ENCODE measurements around the gene PSENEN. TPM values are rescaled to one million over a fixed set of nuclear protein-coding genes. Genes with fewer than 3 reads are reported as not detected.
A peak's percentile ranks its signal among the peaks of the same experiment; 100 is the strongest.

The PSENEN gene
- total and polyA plus RNA-seq, 5 donors from 2014 or later = 21.1 to 99.6 (median 68.9) TPM

DNA sequence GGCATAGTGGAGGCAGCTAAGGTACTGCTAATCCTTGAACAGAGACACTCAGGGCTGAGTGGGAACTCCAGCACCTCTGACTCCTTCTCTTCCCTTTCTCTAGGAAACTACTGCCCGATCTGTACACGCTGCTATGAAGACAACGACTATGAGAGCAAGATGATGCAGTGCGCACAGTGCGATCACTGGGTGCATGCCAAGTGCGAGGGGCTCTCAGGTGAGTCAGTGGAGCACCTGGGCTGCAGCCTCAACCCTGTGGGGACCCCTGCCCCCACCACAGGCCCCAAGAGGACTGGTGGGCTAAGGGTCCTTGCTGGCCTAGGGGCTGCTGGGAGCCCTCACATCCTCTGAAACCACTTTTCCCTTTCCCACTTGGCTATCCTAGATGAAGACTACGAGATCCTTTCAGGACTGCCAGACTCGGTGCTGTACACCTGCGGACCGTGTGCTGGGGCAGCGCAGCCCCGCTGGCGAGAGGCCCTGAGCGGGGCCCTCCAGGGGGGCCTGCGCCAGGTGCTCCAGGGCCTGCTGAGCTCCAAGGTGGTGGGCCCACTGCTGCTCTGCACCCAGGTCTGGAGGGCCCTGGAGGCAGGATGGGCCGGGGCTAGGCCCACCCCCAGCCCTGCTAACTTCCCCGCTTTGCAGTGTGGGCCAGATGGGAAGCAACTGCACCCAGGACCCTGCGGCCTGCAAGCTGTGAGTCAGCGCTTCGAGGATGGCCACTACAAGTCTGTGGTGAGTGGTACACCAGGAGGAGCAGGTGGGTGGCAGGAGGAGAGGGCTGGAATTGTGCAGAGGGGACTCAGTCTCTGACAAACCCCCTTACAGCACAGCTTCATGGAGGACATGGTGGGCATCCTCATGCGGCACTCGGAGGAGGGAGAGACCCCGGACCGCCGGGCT lies 18.1 kb upstream of the PSENEN start:
- H3K27me3 Mint-ChIP-seq = no peaks in the 10 kb centered on the region
- H3K4me1 Mint-ChIP-seq = peaks cover 0 to 4% (median 1%) of the 10 kb centered on the region in 4 donors
- Histone ChIP-seq H3K27ac (ENCODE audit: insufficient read depth, low read length, poor library complexity, severe bottlenecking) (no peak overlapping the region), H3K9me3 (ENCODE audit: control insufficient read depth in 2 of 2, low read length in 2 of 2) (no peaks in the 10 kb centered on the region), H3K27me3 (ENCODE audit: control insufficient read depth, insufficient read depth, low read length) (no peaks in the 10 kb centered on the region), H3K36me3 (ENCODE audit: control insufficient read depth, insufficient read depth, low read length) (peaks cover 96% of the 10 kb centered on the region), H3K4me1 (ENCODE audit: control insufficient read depth, insufficient read depth, low read length, poor library complexity, severe bottlenecking) (no peaks in the 10 kb centered on the region), H3K4me3 (ENCODE audit: low read depth, low read length) (no peak overlapping the region)
- no peak overlapping the region for H3K27ac Mint-ChIP-seq
- DNase-seq (no peak), ATAC-seq (ENCODE audit: low read depth in 2 of 2) (no peak)
- peaks cover 46% of the 10 kb centered on the region for H3K36me3 Mint-ChIP-seq
- H3K4me3 Mint-ChIP-seq = no peak overlapping the region
- no peaks in the 10 kb centered on the region for H3K9me3 Mint-ChIP-seq

DNA sequence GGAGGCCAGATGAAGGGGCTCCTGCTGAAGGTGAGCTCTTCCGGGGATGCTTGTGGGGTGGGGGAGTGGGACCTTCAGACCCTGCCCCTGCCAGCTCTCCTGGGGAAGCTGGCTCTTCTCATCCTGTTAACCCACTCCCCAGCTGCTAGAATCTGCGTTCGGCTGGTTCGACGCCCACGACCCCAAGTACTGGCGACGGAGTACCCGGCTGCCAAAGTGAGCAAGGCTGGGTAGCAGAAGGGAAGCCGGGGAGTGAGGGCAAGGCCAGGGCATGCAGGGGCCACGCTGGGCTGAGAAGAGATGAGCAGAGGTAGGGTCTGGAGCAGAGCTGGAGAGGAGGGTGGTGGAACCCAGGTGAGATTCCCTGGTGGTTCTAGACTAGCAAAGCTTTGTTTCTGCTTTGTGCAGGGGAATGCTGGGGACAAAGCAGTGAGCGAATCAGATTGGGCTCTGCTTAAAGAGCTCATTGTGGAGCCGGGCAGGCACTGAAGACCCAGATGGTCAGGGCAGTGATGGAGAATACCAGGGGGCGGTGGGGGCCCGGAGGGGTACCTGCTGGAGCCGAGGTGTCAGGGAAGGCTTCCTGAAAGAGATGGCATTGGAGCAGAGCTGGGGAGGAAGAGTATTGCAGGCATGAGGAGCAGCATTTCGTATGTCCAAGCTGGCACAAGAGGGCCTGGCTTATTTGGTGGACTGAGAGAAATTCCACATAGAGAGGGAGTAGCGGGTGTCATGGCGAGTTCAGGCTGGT lies 17.3 kb upstream of the PSENEN start:
- H3K4me1 ChIP-seq (ENCODE audit: control insufficient read depth, insufficient read depth, low read length, poor library complexity, severe bottlenecking) = no peaks in the 10 kb centered on the region
- Mint-ChIP-seq H3K4me3 (peak overlapping the region in 1 of 4 donors; percentile 47), H3K27me3 (no peaks in the 10 kb centered on the region), H3K27ac (peak overlapping the region in 1 of 3 donors; percentile 76), H3K9me3 (no peaks in the 10 kb centered on the region), H3K36me3 (peaks cover 46% of the 10 kb centered on the region), H3K4me1 (peaks cover 0 to 4% (median 1%) of the 10 kb centered on the region in 4 donors)
- no peak overlapping the region for H3K27ac ChIP-seq (ENCODE audit: insufficient read depth, low read length, poor library complexity, severe bottlenecking)
- H3K4me3 ChIP-seq (ENCODE audit: low read depth, low read length) = no peak overlapping the region
- no peak for DNase-seq
- H3K36me3 ChIP-seq (ENCODE audit: control insufficient read depth, insufficient read depth, low read length) = peaks cover 87% of the 10 kb centered on the region
- H3K27me3 ChIP-seq (ENCODE audit: control insufficient read depth, insufficient read depth, low read length) = no peaks in the 10 kb centered on the region
- ATAC-seq (ENCODE audit: low read depth in 2 of 2) = no peak
- no peaks in the 10 kb centered on the region for H3K9me3 ChIP-seq (ENCODE audit: control insufficient read depth in 2 of 2, low read length in 2 of 2)

DNA sequence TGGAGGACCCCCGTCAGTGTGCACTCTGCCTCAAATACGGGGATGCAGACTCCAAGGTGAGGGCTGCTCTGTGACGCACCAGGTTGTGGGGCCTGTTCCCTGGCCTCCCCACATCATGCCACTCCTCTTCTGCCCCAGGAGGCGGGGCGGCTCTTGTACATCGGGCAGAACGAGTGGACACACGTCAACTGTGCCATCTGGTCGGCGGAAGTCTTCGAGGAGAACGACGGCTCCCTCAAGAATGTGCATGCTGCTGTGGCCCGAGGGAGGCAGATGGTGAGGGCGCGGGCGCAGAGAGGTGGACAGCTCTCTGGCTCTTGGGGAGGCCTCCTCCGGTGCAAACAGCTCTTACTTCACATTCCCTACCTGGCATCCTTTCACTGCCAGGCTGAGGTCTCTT lies 16.4 kb upstream of the PSENEN start:
- DNase-seq (no peak), ATAC-seq (ENCODE audit: low read depth in 2 of 2) (no peak)
- H3K4me1 ChIP-seq (ENCODE audit: control insufficient read depth, insufficient read depth, low read length, poor library complexity, severe bottlenecking) = no peaks in the 10 kb centered on the region
- no peaks in the 10 kb centered on the region for H3K27me3 ChIP-seq (ENCODE audit: control insufficient read depth, insufficient read depth, low read length)
- no peak overlapping the region for H3K4me3 ChIP-seq (ENCODE audit: low read depth, low read length)
- H3K4me1 Mint-ChIP-seq = peaks cover 0 to 4% (median 0%) of the 10 kb centered on the region in 4 donors
- H3K27ac ChIP-seq (ENCODE audit: insufficient read depth, low read length, poor library complexity, severe bottlenecking) = no peak overlapping the region
- no peaks in the 10 kb centered on the region for H3K9me3 ChIP-seq (ENCODE audit: control insufficient read depth in 2 of 2, low read length in 2 of 2)
- H3K36me3 ChIP-seq (ENCODE audit: control insufficient read depth, insufficient read depth, low read length) = peaks cover 85% of the 10 kb centered on the region
- no peaks in the 10 kb centered on the region for H3K27me3 Mint-ChIP-seq
- H3K9me3 Mint-ChIP-seq = no peaks in the 10 kb centered on the region
- no peak overlapping the region for H3K27ac Mint-ChIP-seq
- peaks cover 43% of the 10 kb centered on the region for H3K36me3 Mint-ChIP-seq
- no peak overlapping the region for H3K4me3 Mint-ChIP-seq

DNA sequence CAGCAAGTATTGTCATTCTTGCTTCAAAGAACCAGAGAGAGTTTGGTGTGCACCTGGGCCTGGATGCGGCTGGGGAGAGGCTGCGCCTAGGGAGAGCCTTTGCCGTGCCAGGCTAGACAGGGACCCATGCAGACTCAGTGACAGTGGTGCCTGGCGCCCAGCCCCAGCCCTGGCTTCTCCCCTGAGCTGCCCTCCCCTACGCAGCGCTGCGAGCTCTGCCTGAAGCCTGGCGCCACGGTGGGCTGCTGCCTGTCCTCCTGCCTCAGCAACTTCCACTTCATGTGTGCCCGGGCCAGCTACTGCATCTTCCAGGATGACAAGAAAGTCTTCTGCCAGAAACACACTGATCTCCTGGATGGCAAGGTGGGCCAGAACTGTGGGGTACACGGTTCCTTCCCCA lies 15.7 kb upstream of the PSENEN start:
- H3K4me3 ChIP-seq (ENCODE audit: low read depth, low read length) = no peak overlapping the region
- H3K9me3 Mint-ChIP-seq = peaks cover 0 to 2% (median 0%) of the 10 kb centered on the region in 7 donors
- H3K36me3 ChIP-seq (ENCODE audit: control insufficient read depth, insufficient read depth, low read length) = peaks cover 85% of the 10 kb centered on the region
- no peaks in the 10 kb centered on the region for H3K9me3 ChIP-seq (ENCODE audit: control insufficient read depth in 2 of 2, low read length in 2 of 2)
- H3K27me3 Mint-ChIP-seq = no peaks in the 10 kb centered on the region
- no peaks in the 10 kb centered on the region for H3K4me1 ChIP-seq (ENCODE audit: control insufficient read depth, insufficient read depth, low read length, poor library complexity, severe bottlenecking)
- H3K27ac ChIP-seq (ENCODE audit: insufficient read depth, low read length, poor library complexity, severe bottlenecking) = no peak overlapping the region
- H3K27ac Mint-ChIP-seq = no peak overlapping the region
- H3K27me3 ChIP-seq (ENCODE audit: control insufficient read depth, insufficient read depth, low read length) = no peaks in the 10 kb centered on the region
- ATAC-seq (ENCODE audit: low read depth in 2 of 2) (no peak), DNase-seq (no peak)
- H3K36me3 Mint-ChIP-seq = peaks cover 50% of the 10 kb centered on the region
- peaks cover 0 to 8% (median 3%) of the 10 kb centered on the region in 4 donors for H3K4me1 Mint-ChIP-seq
- H3K4me3 Mint-ChIP-seq = no peak overlapping the region

DNA sequence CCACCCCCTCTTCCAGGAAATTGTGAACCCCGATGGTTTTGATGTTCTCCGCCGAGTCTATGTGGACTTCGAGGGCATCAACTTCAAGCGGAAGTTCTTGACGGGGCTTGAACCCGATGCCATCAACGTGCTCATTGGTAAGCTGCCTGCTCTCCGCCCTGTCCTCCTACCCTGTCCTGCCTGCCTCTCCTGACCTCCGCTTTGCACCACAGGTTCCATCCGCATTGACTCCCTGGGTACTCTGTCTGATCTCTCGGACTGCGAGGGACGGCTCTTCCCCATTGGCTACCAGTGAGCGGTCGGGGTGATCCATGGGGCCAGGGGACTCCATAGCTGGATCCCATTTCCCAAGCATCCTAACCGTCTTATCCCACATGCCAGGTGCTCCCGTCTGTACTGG lies 15.1 kb upstream of the PSENEN start:
- H3K27me3 Mint-ChIP-seq = no peaks in the 10 kb centered on the region
- H3K36me3 Mint-ChIP-seq = peaks cover 49% of the 10 kb centered on the region
- DNase-seq (no peak), ATAC-seq (ENCODE audit: low read depth in 2 of 2) (no peak)
- Histone ChIP-seq H3K4me3 (ENCODE audit: low read depth, low read length) (no peak overlapping the region), H3K27me3 (ENCODE audit: control insufficient read depth, insufficient read depth, low read length) (no peaks in the 10 kb centered on the region), H3K4me1 (ENCODE audit: control insufficient read depth, insufficient read depth, low read length, poor library complexity, severe bottlenecking) (no peaks in the 10 kb centered on the region), H3K36me3 (ENCODE audit: control insufficient read depth, insufficient read depth, low read length) (peaks cover 84% of the 10 kb centered on the region), H3K9me3 (ENCODE audit: control insufficient read depth in 2 of 2, low read length in 2 of 2) (no peaks in the 10 kb centered on the region), H3K27ac (ENCODE audit: insufficient read depth, low read length, poor library complexity, severe bottlenecking) (no peak overlapping the region)
- H3K4me1 Mint-ChIP-seq = peaks cover 0 to 8% (median 3%) of the 10 kb centered on the region in 4 donors
- H3K4me3 Mint-ChIP-seq = no peak overlapping the region
- peaks cover 0 to 2% (median 0%) of the 10 kb centered on the region in 7 donors for H3K9me3 Mint-ChIP-seq
- H3K27ac Mint-ChIP-seq = no peak overlapping the region

DNA sequence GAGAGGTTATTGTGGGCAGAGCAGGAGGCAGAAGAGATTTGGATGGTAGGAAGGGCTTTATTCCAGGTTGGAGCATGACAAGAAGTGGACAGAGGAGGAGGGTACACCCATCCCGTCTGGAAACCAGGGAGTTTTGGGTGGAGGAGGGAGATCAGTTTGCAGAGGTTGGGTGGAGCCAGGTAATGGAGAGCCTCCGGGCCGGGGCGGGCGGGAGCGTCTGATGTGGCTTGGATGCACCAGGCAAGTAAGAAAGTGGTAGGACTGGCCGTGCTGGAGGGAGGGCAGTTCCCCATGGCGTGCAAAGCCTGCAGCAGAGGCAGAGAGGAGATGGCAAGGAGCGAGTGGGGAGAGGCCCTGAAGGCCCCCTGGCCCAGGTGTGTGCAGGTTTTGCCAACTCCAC lies 14.1 kb upstream of the PSENEN start:
- Histone ChIP-seq H3K36me3 (ENCODE audit: control insufficient read depth, insufficient read depth, low read length) (peaks cover 81% of the 10 kb centered on the region), H3K4me3 (ENCODE audit: low read depth, low read length) (no peak overlapping the region), H3K27ac (ENCODE audit: insufficient read depth, low read length, poor library complexity, severe bottlenecking) (no peak overlapping the region), H3K27me3 (ENCODE audit: control insufficient read depth, insufficient read depth, low read length) (no peaks in the 10 kb centered on the region), H3K9me3 (ENCODE audit: control insufficient read depth in 2 of 2, low read length in 2 of 2) (no peaks in the 10 kb centered on the region), H3K4me1 (ENCODE audit: control insufficient read depth, insufficient read depth, low read length, poor library complexity, severe bottlenecking) (no peaks in the 10 kb centered on the region)
- peaks cover 0 to 16% (median 5%) of the 10 kb centered on the region in 4 donors for H3K4me1 Mint-ChIP-seq
- no peak for ATAC-seq (ENCODE audit: low read depth in 2 of 2)
- DNase-seq = no peak
- H3K27ac Mint-ChIP-seq = peak overlapping the region in 1 of 3 donors; percentile 58
- no peaks in the 10 kb centered on the region for H3K27me3 Mint-ChIP-seq
- H3K36me3 Mint-ChIP-seq = peaks cover 44% of the 10 kb centered on the region
- peaks cover 0 to 2% (median 0%) of the 10 kb centered on the region in 7 donors for H3K9me3 Mint-ChIP-seq
- no peak overlapping the region for H3K4me3 Mint-ChIP-seq

DNA sequence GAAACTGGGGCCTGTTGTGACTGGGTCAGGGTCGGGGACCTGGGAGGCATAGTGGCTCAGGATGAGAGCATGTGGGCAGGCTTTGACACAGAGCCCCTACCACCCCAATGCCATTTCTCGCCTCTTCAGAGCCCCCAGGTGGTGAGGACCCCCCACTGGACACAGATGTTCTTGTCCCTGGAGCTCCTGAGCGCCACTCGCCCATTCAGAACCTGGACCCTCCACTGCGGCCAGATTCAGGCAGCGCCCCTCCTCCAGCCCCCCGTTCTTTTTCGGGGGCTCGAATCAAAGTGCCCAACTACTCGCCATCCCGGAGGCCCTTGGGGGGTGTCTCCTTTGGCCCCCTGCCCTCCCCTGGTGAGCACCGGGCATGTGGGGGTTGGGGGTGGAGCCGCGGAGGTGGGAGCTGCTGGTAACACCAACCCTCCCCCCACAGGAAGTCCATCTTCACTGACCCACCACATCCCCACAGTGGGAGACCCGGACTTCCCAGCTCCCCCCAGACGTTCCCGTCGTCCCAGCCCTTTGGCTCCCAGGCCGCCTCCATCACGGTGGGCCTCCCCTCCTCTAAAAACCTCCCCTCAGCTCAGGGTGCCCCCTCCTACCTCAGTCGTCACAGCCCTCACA lies 13.6 kb upstream of the PSENEN start:
- no peak overlapping the region for H3K27ac Mint-ChIP-seq
- Histone ChIP-seq H3K36me3 (ENCODE audit: control insufficient read depth, insufficient read depth, low read length) (peaks cover 83% of the 10 kb centered on the region), H3K4me3 (ENCODE audit: low read depth, low read length) (no peak overlapping the region), H3K9me3 (ENCODE audit: control insufficient read depth in 2 of 2, low read length in 2 of 2) (no peaks in the 10 kb centered on the region), H3K27ac (ENCODE audit: insufficient read depth, low read length, poor library complexity, severe bottlenecking) (no peak overlapping the region), H3K4me1 (ENCODE audit: control insufficient read depth, insufficient read depth, low read length, poor library complexity, severe bottlenecking) (peaks cover 4% of the 10 kb centered on the region), H3K27me3 (ENCODE audit: control insufficient read depth, insufficient read depth, low read length) (no peaks in the 10 kb centered on the region)
- ATAC-seq (ENCODE audit: low read depth in 2 of 2) (no peak), DNase-seq (no peak)
- H3K36me3 Mint-ChIP-seq = peaks cover 40% of the 10 kb centered on the region
- H3K4me1 Mint-ChIP-seq = peaks cover 0 to 20% (median 7%) of the 10 kb centered on the region in 4 donors
- H3K9me3 Mint-ChIP-seq = peaks cover 0 to 2% (median 0%) of the 10 kb centered on the region in 7 donors
- no peaks in the 10 kb centered on the region for H3K27me3 Mint-ChIP-seq
- no peak overlapping the region for H3K4me3 Mint-ChIP-seq

Measured in CD4-positive, CD25-positive, alpha-beta regulatory T cell (primary cell).